NAMALWA (cell line): ENCODE data around the gene ARF3.
"Not testable (repeated sequence)": the region's sequence is repeated elsewhere in the genome, so short reads cannot be mapped to it uniquely, and the experiment has no call there.

Source experiments
- DNase-seq: peaks from one replicate; pipeline ENCODE4 v3.0.0-alpha.2; 2015; ENCODE audit warnings: low spot score

The ARF3 gene

DNA sequence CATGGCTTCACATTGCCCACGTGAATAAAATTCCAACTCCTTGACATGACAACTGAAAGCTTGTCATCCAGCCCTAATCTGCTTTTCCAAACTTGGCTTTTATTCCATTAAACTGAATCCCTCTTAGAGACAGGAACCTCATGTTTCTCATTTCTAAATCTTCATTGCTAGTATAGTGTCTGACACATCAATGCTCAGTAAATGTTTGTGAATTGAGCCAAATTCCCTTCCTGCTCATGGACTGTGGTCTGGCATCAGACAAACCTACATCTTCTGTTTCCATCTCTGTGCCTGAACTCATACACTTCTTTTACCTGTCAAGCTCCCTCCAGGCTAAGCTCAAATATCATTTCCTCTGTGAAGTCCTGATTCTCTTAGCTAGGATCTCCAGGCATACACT lies 27.7 kb downstream of the ARF3 start:
- DNase-seq, result no peak

GRCh38 chr12:48927261-48927660 lies 30.0 kb downstream of the ARF3 start:
- no peak for DNase-seq

GRCh38 chr12:48925304-48926011 lies 31.8 kb downstream of the ARF3 start, which contains the start of gene FKBP11:
TSS of gene FKBP11 (minus strand) at chr12:48925492. CDS start at chr12:48925428, 64 bp downstream.
- DNase-seq, result peak; percentile 86

- peak; percentile 88 for DNase-seq
Observed at GRCh38 chr12:48924617-48925303, 32.5 kb downstream of the ARF3 start.

DNA sequence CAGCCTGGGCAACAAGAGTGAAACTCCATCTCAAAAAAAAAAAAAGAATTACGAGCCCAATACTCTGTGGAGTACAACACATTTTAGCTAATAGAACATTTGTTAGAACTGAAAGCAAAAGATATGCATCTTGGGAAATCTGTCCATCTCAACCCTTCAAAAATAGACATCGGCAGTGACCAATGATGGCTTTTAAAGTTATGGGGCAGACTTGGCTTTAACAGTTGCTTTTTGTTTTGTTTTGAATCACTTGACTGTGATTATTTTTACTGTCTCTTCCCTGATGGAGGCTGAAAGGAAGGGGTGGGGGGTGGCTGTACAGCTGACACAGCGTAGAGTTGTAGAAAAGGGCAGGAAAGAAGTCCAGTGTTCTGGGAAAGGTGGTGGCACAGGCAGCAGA lies 34.2 kb downstream of the ARF3 start:
- DNase-seq, result no peak

GRCh38 chr12:48917857-48918537 lies 39.3 kb downstream of the ARF3 start:
- DNase-seq, result no peak

DNA sequence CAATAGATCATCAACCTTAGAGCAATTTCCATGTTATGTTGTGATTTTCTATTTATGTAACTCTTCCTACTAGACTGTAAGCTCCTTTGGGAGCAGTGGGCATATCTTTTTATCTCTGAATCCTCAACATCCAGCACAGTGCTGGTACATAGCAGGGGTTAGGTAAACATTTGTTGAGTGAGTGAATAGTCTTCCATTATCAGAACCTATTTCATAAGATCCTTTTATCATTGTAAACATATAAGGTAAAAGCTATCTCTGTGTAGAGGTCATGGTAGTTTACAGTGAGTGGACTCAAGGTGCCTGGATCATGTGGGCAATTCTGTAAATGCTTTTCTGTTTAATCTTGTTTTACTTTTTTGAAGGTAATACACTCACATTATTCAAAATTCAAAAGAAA lies 47.1 kb downstream of the ARF3 start:
- DNase-seq, result no peak

- DNase-seq, result not testable (repeated sequence)
Observed at GRCh38 chr12:48909698-48910097, 47.6 kb downstream of the ARF3 start.

- DNase-seq, result no peak
Observed at GRCh38 chr12:48907245-48907644, 50.0 kb downstream of the ARF3 start.

GRCh38 chr12:48903982-48904411 lies 53.3 kb downstream of the ARF3 start:
- peak; percentile 94 for DNase-seq

GRCh38 chr12:48903363-48903981 lies 53.8 kb downstream of the ARF3 start:
- no peak for DNase-seq

DNA sequence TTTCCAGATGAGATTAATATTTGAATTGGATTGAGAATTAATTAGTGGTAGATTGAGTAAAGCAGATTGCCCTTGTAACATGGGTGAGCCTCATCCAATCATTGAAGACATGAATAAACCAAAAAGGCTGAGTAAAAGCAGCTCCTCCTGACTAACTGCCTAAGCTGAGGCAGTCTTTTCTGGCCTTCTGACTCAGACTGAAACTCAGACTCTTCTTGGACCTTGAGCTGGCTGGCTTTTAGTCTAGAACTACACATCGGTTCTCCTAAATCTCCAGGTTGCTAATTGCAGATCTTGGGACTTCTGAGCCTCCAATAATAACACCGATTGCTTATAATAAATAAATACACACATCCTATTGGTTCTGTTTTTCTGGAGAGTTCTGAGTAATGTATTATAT lies 56.0 kb downstream of the ARF3 start:
- DNase-seq, result no peak

DNA sequence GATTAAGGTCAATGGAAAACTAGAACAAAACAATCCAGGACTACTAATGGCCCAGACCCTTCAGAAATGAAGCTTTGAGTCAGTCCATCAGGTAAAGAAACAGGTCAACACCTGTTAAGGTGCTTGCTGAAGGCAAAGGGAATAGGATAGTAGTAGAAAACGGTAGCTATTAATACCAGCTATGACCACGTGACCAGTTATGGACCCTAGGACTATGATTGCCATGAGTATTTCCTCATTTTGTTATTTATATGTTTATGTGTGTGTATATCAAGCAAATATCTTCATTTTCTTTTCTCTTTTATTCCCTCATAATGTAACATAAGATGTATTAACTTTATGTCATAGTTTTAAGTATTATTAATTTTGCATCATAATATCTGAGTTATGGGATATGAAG lies 57.6 kb downstream of the ARF3 start:
- DNase-seq, result no peak

DNA sequence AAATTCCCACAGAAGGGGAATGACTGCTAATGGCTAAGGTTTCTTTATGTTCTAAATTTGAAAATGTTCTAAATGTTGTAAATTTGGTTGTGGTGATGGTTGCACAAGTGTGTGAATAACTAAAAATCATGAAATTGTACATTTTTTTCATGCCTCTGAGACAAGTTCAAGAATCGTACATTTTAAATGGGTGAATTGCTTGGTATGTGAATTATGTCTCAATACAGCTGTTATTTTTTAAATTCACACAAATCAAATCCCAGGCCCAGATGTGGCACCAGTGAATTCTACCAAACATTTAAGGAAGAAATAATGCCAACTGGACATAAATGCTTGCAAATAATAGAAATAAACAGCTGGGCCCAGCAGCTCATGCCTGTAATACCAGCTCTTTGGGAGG lies 63.0 kb downstream of the ARF3 start:
- DNase-seq, result no peak

GRCh38 chr12:48890657-48891418 lies 66.4 kb downstream of the ARF3 start:
- peak; percentile 77 for DNase-seq

GRCh38 chr12:48889679-48890078 lies 67.6 kb downstream of the ARF3 start:
- no peak for DNase-seq
